Spleen (tissue), 7 donors: ENCODE measurements around the gene SLIT3.

ENCODE experiments used
- CTCF ChIP-seq, 11 experiments: fragments of 200-600 bp in 7 of 11; fragments of 450-650 bp in 4 of 11; sonication (generic) in 4 of 11; IDR thresholded peaks in 8 of 11; conservative IDR thresholded peaks in 3 of 11; 1 replicate in 7 of 11; 2 replicates in 4 of 11; pipeline versions ENCODE4 v1.4.0 to v1.8.0; 2016 to 2021; ENCODE audit warnings: antibody characterized with exemption in 11 of 11, inconsistent platforms in 4 of 11, mild to moderate bottlenecking in 1 of 11
- POLR2A ChIP-seq, 3 donors: fragments of 450-650 bp; IDR thresholded peaks; one replicate each; pipeline ENCODE4 v1.5.1; 2017; ENCODE audit warnings: antibody characterized with exemption in 3 of 3, mild to moderate bottlenecking in 1 of 3
- POLR2AphosphoS5 ChIP-seq, 3 donors: sonication (generic); formaldehyde crosslinking; IDR thresholded peaks; one replicate each; pipeline ENCODE4 v1.5.1; 2017; ENCODE audit warnings: antibody characterized with exemption in 3 of 3
- donor health status: DM: no; HTN: no; CAD: no; lungs with moderate emphysema.
- donor health status: DM: no; HTN: no; CAD: no.
- donor health status: DM: no; HTN: no; CAD: no.

GRCh38 chr5:168865968-168866367, 435.0 kb downstream of the SLIT3 start:
- TF ChIP-seq CTCF (IDR thresholded peaks at IDR 0.05 in 8 of 11, conservative IDR thresholded peaks at IDR 0.05 in 3 of 11) (no peak), POLR2A (IDR thresholded peaks at IDR 0.05) (no peak), POLR2AphosphoS5 (IDR thresholded peaks at IDR 0.05) (no peak)
